GM12872 (cell line): ENCODE data around the gene SPOCK2.

Source experiments
- CTCF ChIP-seq: IDR thresholded peaks from 3 replicates; pipeline ENCODE4 v1.5.1; 2011; ENCODE audit warnings: low read depth, mild to moderate bottlenecking, low read length, moderate library complexity; ENCODE audit not compliant: insufficient read depth

The SPOCK2 gene

GRCh38 chr10:72087969-72088888, at the start of gene SPOCK2:
Gene SPOCK2 (minus strand): TSS chr10:72088551. CDS start chr10:72088328, 223 bp downstream.
- TF ChIP-seq CTCF: no peak

DNA sequence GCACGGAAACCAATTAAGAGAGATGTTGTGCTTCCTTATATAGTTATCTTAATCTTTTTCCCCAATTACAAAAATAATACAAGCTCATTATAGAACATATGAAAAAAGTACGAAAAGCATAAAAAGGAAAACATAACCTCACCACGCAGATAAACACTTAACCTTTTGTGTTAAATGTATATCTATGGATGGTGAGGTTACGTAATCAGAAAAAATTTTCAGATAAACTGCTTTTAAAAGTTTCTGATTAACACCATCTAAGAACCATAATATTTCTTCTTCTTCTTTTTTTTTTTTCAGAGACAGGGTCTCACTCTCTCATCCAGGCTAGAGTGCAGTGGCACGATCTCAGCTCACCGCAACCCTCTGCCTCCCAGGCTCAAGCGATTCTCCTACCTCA, 49.2 kb upstream of the SPOCK2 start:
- TF ChIP-seq CTCF: no peak

DNA sequence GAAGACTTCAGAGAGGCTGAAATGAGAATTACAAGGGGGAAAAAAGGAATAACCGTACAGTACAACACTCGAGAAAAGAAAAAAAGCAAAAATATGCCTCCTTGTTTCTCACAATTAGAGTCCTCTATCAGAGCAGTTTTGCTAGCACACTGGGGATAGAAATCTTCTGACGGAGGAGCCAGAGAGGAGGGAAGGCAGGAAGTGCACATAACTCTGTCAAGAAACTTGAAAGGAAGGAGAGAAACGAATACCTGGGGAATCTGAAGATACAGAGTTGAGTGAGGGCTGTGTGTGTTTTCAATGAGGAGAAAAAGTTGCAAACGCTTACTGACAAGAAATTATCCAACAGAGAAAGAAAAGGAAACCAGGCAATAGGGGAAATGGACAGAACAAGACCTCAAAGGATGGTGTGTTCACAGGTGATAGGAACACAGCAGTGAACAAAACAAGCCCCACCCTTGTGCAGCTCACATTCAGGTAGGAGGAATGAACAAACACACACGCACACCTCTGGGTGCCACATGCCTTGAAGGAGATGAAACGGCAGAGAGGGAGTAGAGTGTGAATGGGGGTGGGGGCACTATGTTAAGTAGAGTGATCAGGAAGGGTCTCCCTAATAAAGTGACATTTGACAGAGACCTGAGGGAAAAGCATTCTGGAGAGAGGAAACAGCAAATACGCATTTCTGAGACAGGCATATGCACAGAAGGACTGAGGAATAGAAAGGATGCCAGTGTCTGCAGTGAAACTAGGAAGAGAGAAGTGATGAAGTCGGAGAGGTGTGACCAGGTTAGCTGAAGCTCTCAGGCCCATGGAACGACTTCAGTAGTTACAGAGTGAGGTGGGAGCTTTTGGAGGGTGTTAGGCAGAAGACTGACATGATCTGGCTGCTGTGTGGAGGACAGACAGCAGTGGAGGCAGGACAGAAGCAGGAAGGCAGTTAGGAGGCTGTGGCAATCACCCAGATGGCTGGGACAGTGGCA, 46.7 kb upstream of the SPOCK2 start:
- no peak for TF ChIP-seq CTCF

DNA sequence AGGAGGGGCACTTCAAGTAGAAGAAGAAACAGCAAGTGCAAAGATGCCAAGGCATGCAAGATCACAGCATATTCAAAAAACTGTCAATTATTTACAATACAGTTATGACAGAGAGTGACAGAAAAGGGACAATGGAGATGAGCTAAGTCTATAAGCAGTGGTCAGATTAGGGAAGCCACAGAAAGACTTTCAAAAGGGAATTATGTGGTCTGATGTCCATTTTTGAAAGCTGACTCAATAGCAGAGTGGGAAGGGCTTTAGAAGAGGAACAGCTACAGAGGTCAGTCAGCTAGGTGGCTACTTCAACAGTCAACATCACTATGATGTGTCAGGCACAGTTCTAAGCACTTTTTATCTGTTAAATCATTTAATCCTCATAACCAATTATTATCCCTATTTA, 45.2 kb upstream of the SPOCK2 start:
- TF ChIP-seq CTCF: no peak

DNA sequence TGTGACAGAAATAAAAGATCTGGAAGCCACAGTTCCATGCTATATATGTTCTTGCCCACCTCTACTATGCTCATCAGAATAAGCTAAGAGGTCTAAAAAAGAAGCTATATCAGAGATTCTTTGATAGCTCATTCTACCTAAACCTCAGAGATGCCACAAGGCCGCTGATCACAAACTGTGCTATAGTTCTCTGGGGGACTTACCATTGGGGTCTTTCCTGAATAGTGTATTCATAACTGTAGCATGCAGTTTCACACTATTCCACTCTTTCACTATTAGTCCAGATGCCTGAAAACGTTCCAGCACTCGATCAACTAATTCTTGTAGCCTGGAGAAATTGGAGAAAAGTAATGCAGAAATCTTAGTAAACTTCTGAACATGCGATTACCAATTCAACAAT, 44.5 kb upstream of the SPOCK2 start:
- no peak for TF ChIP-seq CTCF

- TF ChIP-seq CTCF: no peak
These were observed 39.2 kb upstream of the SPOCK2 start for GRCh38 chr10:72127571-72127970.

GRCh38 chr10:72126872-72127232, 38.5 kb upstream of the SPOCK2 start:
- TF ChIP-seq CTCF: no peak
